CD14-positive monocyte (primary cell): ENCODE measurements around the gene FAM117A. TPM values are rescaled to one million over a fixed set of nuclear protein-coding genes. Genes with fewer than 3 reads are reported as not detected.
A peak's percentile ranks its signal among the peaks of the same experiment; 100 is the strongest.

ENCODE experiments used
- DNase-seq, 3 donors: peaks; one replicate each; pipeline ENCODE4 v3.0.0-alpha.2; 2011 to 2022
- H2AFZ ChIP-seq: 2 replicates; pipeline ENCODE4 v1.6.0; 2012; ENCODE audit warnings: mild to moderate bottlenecking, low read depth, low read length, inconsistent platforms; ENCODE audit not compliant: insufficient read depth, poor library complexity, severe bottlenecking
- H3K27ac ChIP-seq, 2 donors: 1 replicate in 1 of 2; 2 replicates in 1 of 2; pipeline ENCODE4 v1.5.1; 2012 to 2013; ENCODE audit warnings: low read length in 2 of 2, control low read depth in 1 of 2, inconsistent platforms in 1 of 2, low read depth in 1 of 2, mild to moderate bottlenecking in 1 of 2
- H3K27me3 ChIP-seq, 2 donors: one replicate each; pipeline versions ENCODE4 v1.6.0 to v1.6.1; 2011 to 2013; ENCODE audit warnings: low read length in 2 of 2; ENCODE audit not compliant: control insufficient read depth in 2 of 2, insufficient read depth in 2 of 2
- H3K36me3 ChIP-seq, 2 donors: replicated peaks in 1 of 2; 1 replicate in 1 of 2; 2 replicates in 1 of 2; pipeline versions ENCODE4 v1.5.1 to v1.6.1; 2012 to 2013; ENCODE audit warnings: low read length in 2 of 2, control low read depth in 1 of 2, inconsistent platforms in 1 of 2, mild to moderate bottlenecking in 1 of 2; ENCODE audit not compliant: insufficient read depth in 2 of 2, control insufficient read depth in 1 of 2
- H3K4me1 ChIP-seq, 2 donors: 1 replicate in 1 of 2; 2 replicates in 1 of 2; pipeline versions ENCODE4 v1.5.1 to v1.6.1; 2012 to 2013; ENCODE audit warnings: low read length in 2 of 2, control low read depth in 1 of 2, inconsistent platforms in 1 of 2, mild to moderate bottlenecking in 1 of 2, moderate library complexity in 1 of 2; ENCODE audit not compliant: insufficient read depth in 2 of 2, control insufficient read depth in 1 of 2
- H3K4me2 ChIP-seq: replicated peaks from 2 replicates; pipeline ENCODE3; 2012; ENCODE audit warnings: low read length, moderate library complexity, mild to moderate bottlenecking; ENCODE audit not compliant: poor library complexity, severe bottlenecking; ENCODE audit errors: extremely low read depth
- H3K4me3 ChIP-seq, 3 experiments: fragments of 200-600 bp in 1 of 3; sonication (generic) in 1 of 3; replicated peaks in 1 of 3; 1 replicate in 2 of 3; 2 replicates in 1 of 3; pipeline ENCODE4 v1.5.1; 2011 to 2013; ENCODE audit warnings: low read length in 3 of 3, mild to moderate bottlenecking in 3 of 3, control low read depth in 2 of 3, low read depth in 2 of 3, inconsistent platforms in 1 of 3, moderate library complexity in 1 of 3
- H3K79me2 ChIP-seq: 2 replicates; pipeline ENCODE4 v1.6.0; 2012; ENCODE audit warnings: mild to moderate bottlenecking, control low read depth, inconsistent platforms, low read length, moderate library complexity; ENCODE audit not compliant: insufficient read depth
- H3K9ac ChIP-seq: 2 replicates; pipeline ENCODE4 v1.6.0; 2017; ENCODE audit warnings: low read length, mild to moderate bottlenecking; ENCODE audit not compliant: insufficient read depth, poor library complexity, severe bottlenecking
- H3K9me3 ChIP-seq, 2 donors: replicated peaks in 1 of 2; 1 replicate in 1 of 2; 2 replicates in 1 of 2; pipeline versions ENCODE4 v1.5.1 to v1.6.1; 2012 to 2013; ENCODE audit warnings: low read length in 2 of 2, control low read depth in 1 of 2; ENCODE audit not compliant: control insufficient read depth in 1 of 2, insufficient read depth in 1 of 2
- H4K20me1 ChIP-seq: 2 replicates; pipeline ENCODE4 v1.6.0; 2012; ENCODE audit warnings: mild to moderate bottlenecking, low read length, control low read depth, moderate library complexity; ENCODE audit not compliant: insufficient read depth
- H3K27ac Mint-ChIP-seq, 7 donors: one replicate each; pipeline ENCODE4 v1.8.0; 2020; ENCODE audit warnings: mild to moderate bottlenecking in 7 of 7, mixed read lengths in 7 of 7, moderate library complexity in 6 of 7, inconsistent platforms in 2 of 7
- H3K27me3 Mint-ChIP-seq, 3 donors: one replicate each; pipeline ENCODE4 v1.8.0; 2021 to 2022; ENCODE audit warnings: low read depth in 3 of 3, mild to moderate bottlenecking in 3 of 3, mixed read lengths in 3 of 3, moderate library complexity in 3 of 3, inconsistent platforms in 1 of 3
- H3K36me3 Mint-ChIP-seq, 2 donors: one replicate each; pipeline ENCODE4 v1.8.0; 2020; ENCODE audit warnings: mixed read lengths in 2 of 2, inconsistent platforms in 1 of 2, mild to moderate bottlenecking in 1 of 2
- H3K4me1 Mint-ChIP-seq: one replicate; pipeline ENCODE4 v1.8.0; 2020; ENCODE audit warnings: mild to moderate bottlenecking, mixed read lengths
- H3K4me3 Mint-ChIP-seq, 2 donors: one replicate each; pipeline ENCODE4 v1.8.0; 2020; ENCODE audit warnings: mild to moderate bottlenecking in 2 of 2, mixed read lengths in 2 of 2, moderate library complexity in 1 of 2
- H3K9me3 Mint-ChIP-seq, 7 donors: one replicate each; pipeline ENCODE4 v1.8.0; 2020 to 2022; ENCODE audit warnings: mixed read lengths in 7 of 7, mild to moderate bottlenecking in 6 of 7, moderate library complexity in 6 of 7, inconsistent platforms in 2 of 7
- CTCF ChIP-seq: fragments of 200-600 bp; IDR thresholded peaks from one replicate; pipeline ENCODE4 v1.8.0; 2022; ENCODE audit warnings: antibody characterized with exemption, mild to moderate bottlenecking
- WGBS: methylation state at CpG from one replicate; pipeline ENCODE4 v1.1.5; 2013; ENCODE audit warnings: missing lambda C conversion rate; ENCODE audit not compliant: insufficient coverage; 5-methylcytosine and 5-hydroxymethylcytosine counted together
- intact Hi-C, 2 donors: fragments of 100-400 bp; cut with micrococcal nuclease; formaldehyde crosslinking; loops; one replicate each; pipeline versions ENCODE4 v1.15.0 to v1.15.1; 2023
- polyA plus RNA-seq, 3 donors: library from polyadenylated mRNA; depleted of rRNA in 1 of 3; unstranded in 2 of 3; stranded (reverse) in 1 of 3; fragments of 300-500 nt in 2 of 3; fragments of >200 nt in 1 of 3; fragmentation: Illumina TruSeq in 2 of 3; gene quantifications; 1 replicate in 2 of 3; 2 replicates in 1 of 3; pipeline ENCODE4 v1.2.3, GENCODE V29; 2012 to 2021

Gene FAM117A
- polyA plus RNA-seq, 3 donors: 11.8 to 34.9 (median 17.9) TPM

GRCh38 chr17:49667854-49668253 lies 96.1 kb downstream of the FAM117A start:
- Histone ChIP-seq H4K20me1 (peaks cover 93% of the 10 kb centered on the region), H3K4me3 (no peak overlapping the region), H3K4me2 (no peak overlapping the region), H3K9ac (no peak overlapping the region), H3K9me3 (no peaks in the 10 kb centered on the region), H3K36me3 (peaks cover 8 to 29% of the 10 kb centered on the region in 2 donors), H3K27me3 (no peaks in the 10 kb centered on the region), H2AFZ (no peak overlapping the region), H3K4me1 (peaks cover 13 to 18% of the 10 kb centered on the region in 2 donors), H3K27ac (peak overlapping the region in 1 of 2 donors; percentile 6), H3K79me2 (peaks cover 97% of the 10 kb centered on the region)
- WGBS: no CpG with 5 or more reads among the region's 2 CpGs
- Mint-ChIP-seq H3K9me3 (no peaks in the 10 kb centered on the region), H3K27me3 (no peaks in the 10 kb centered on the region), H3K4me3 (no peak overlapping the region), H3K27ac (peak overlapping the region in 1 of 7 donors; percentile 52), H3K36me3 (peaks cover 5 to 31% of the 10 kb centered on the region in 2 donors), H3K4me1 (peaks cover 28% of the 10 kb centered on the region)
- intact Hi-C loops: no loop called here
- DNase-seq: no peak
- TF ChIP-seq CTCF: no peak

GRCh38 chr17:49664706-49665211 lies 99.2 kb downstream of the FAM117A start:
- H3K36me3 Mint-ChIP-seq: peaks cover 17 to 42% of the 10 kb centered on the region in 2 donors
- peaks cover 7 to 8% of the 10 kb centered on the region in 2 donors for H3K4me1 ChIP-seq

More at GRCh38 chr17:49664706-49665211, 99.2 kb downstream of the FAM117A start:
- H3K9me3 ChIP-seq: no peaks in the 10 kb centered on the region
- H3K36me3 ChIP-seq: peaks cover 11 to 24% of the 10 kb centered on the region in 2 donors
- H2AFZ ChIP-seq: no peak overlapping the region
- Mint-ChIP-seq H3K4me3 (no peak overlapping the region), H3K4me1 (peaks cover 22% of the 10 kb centered on the region), H3K27ac (peak overlapping the region in 2 of 7 donors; percentile 4 to 71), H3K27me3 (no peaks in the 10 kb centered on the region), H3K9me3 (no peaks in the 10 kb centered on the region)
- H3K27me3 ChIP-seq: no peaks in the 10 kb centered on the region
- no peak overlapping the region for H3K27ac ChIP-seq
- H3K79me2 ChIP-seq: peaks cover 96% of the 10 kb centered on the region
- H4K20me1 ChIP-seq: peaks cover 93% of the 10 kb centered on the region
- H3K9ac ChIP-seq: no peak overlapping the region
- H3K4me3 ChIP-seq: no peak overlapping the region
- intact Hi-C loops: no loop called here
- WGBS: 92% methylated on average over 1 of the region's 3 CpGs
- no peak for TF ChIP-seq CTCF
- no peak overlapping the region for H3K4me2 ChIP-seq
- no peak for DNase-seq

Other genes starting within 250 kb of the FAM117A start
- not detected for gene NXPH3, start 188.3 kb downstream of the FAM117A start, polyA plus RNA-seq
- 10 to 100 TPM; 41.3 to 65.5 (median 63.2) TPM for gene SPOP, start 86.0 kb downstream of the FAM117A start, polyA plus RNA-seq
- gene SLC35B1, start 56.2 kb downstream of the FAM117A start, polyA plus RNA-seq: 10 to 100 TPM; 56.0 to 61.0 (median 58.8) TPM
- 10 to 100 TPM; 17.5 to 28.1 (median 18.1) TPM for gene KAT7, start 24.6 kb upstream of the FAM117A start, polyA plus RNA-seq
- not detected for gene TAC4, start 83.9 kb upstream of the FAM117A start, polyA plus RNA-seq
- gene DLX4, start 205.1 kb upstream of the FAM117A start, polyA plus RNA-seq: 1 to 10 TPM in 1 of 3 donors, under 1 TPM in 1, not detected in 1; 0.20 to 3.5 TPM
- gene DLX3, start 231.1 kb upstream of the FAM117A start, polyA plus RNA-seq: not detected